ENCODE data around the gene PROB1. TPM values are rescaled to one million over a fixed set of nuclear protein-coding genes. Genes with fewer than 3 reads are reported as not detected.
A peak's percentile ranks its signal among the peaks of the same experiment; 100 is the strongest.

The PROB1 gene
- total and polyA plus RNA-seq, 2 of the 13 experiments (the other 11 are each of a cell fraction or from before 2014, with no cell fraction given) = 0.69 to 1.1 TPM

GRCh38 chr5:139403787-139404483, 9.0 kb upstream of the PROB1 start, which contains the start of gene SPATA24 (continued):
- TF ChIP-seq, protein P1, sequence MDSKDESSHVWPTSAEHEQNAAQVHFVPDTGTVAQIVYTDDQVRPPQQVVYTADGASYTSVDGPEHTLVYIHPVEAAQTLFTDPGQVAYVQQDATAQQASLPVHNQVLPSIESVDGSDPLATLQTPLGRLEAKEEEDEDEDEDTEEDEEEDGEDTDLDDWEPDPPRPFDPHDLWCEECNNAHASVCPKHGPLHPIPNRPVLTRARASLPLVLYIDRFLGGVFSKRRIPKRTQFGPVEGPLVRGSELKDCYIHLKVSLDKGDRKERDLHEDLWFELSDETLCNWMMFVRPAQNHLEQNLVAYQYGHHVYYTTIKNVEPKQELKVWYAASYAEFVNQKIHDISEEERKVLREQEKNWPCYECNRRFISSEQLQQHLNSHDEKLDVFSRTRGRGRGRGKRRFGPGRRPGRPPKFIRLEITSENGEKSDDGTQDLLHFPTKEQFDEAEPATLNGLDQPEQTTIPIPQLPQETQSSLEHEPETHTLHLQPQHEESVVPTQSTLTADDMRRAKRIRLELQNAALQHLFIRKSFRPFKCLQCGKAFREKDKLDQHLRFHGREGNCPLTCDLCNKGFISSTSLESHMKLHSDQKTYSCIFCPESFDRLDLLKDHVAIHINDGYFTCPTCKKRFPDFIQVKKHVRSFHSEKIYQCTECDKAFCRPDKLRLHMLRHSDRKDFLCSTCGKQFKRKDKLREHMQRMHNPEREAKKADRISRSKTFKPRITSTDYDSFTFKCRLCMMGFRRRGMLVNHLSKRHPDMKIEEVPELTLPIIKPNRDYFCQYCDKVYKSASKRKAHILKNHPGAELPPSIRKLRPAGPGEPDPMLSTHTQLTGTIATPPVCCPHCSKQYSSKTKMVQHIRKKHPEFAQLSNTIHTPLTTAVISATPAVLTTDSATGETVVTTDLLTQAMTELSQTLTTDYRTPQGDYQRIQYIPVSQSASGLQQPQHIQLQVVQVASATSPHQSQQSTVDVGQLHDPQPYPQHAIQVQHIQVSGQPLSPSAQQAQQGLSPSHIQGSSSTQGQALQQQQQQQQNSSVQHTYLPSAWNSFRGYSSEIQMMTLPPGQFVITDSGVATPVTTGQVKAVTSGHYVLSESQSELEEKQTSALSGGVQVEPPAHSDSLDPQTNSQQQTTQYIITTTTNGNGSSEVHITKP (CRISPR knock-in tag; IDR thresholded peaks at IDR 0.05; ENCODE audit: low read depth) = peak; percentile 93
- TF ChIP-seq, protein P2, sequence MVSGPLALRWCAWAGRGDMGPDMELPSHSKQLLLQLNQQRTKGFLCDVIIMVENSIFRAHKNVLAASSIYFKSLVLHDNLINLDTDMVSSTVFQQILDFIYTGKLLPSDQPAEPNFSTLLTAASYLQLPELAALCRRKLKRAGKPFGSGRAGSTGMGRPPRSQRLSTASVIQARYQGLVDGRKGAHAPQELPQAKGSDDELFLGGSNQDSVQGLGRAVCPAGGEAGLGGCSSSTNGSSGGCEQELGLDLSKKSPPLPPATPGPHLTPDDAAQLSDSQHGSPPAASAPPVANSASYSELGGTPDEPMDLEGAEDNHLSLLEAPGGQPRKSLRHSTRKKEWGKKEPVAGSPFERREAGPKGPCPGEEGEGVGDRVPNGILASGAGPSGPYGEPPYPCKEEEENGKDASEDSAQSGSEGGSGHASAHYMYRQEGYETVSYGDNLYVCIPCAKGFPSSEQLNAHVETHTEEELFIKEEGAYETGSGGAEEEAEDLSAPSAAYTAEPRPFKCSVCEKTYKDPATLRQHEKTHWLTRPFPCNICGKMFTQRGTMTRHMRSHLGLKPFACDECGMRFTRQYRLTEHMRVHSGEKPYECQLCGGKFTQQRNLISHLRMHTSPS (CRISPR knock-in tag; IDR thresholded peaks at IDR 0.05; ENCODE audit: low read depth) = no peak
- TF ChIP-seq EHMT2 (IDR thresholded peaks at IDR 0.05; ENCODE audit: borderline replicate concordance, low read depth, low read length) (no peak), RERE (CRISPR knock-in tag; IDR thresholded peaks at IDR 0.05; ENCODE audit: low read depth) (peak; percentile 39; the same call in 1 of the 2 replicates), MZF1 (CRISPR knock-in tag; IDR thresholded peaks at IDR 0.05; ENCODE audit: borderline replicate concordance) (0 out of 2 replicates have a peak, but pooled peaks have one; percentile 89), ZNF580 (CRISPR knock-in tag; IDR thresholded peaks at IDR 0.05; ENCODE audit: borderline replicate concordance, low read depth) (peak; percentile 7; the same call in 1 of the 2 replicates), FOXP4 (CRISPR knock-in tag; IDR thresholded peaks at IDR 0.05) (no peak; the same call in 1 of the 2 replicates), ZSCAN31 (CRISPR knock-in tag; IDR thresholded peaks at IDR 0.05; ENCODE audit: low read depth) (no peak), ZNF121 (CRISPR knock-in tag; IDR thresholded peaks at IDR 0.05) (no peak), ZNF333 (CRISPR knock-in tag; IDR thresholded peaks at IDR 0.05; ENCODE audit: borderline replicate concordance) (no peak), ZNF274 (CRISPR knock-in tag; IDR thresholded peaks at IDR 0.05) (peak; percentile 91), POLR2AphosphoS2 (IDR thresholded peaks at IDR 0.05; ENCODE audit: low read depth, low read length) (no peak), SIX4 (CRISPR knock-in tag; IDR thresholded peaks at IDR 0.05) (no peak), SALL1 (CRISPR knock-in tag; IDR thresholded peaks at IDR 0.05) (peak; percentile 76; the same call in 1 of the 2 replicates), PAWR (CRISPR knock-in tag; IDR thresholded peaks at IDR 0.05; ENCODE audit: borderline replicate concordance) (no peak)
